OCI-LY1 (cell line): ENCODE results near the gene NUDT14.

ENCODE experiments used
- H2AFZ ChIP-seq: fragments of 200-600 bp; sonication (generic), shearing (Covaris generic); 2 replicates; pipeline ENCODE4 v1.6.0; 2014; ENCODE audit warnings: antibody characterized with exemption, mild to moderate bottlenecking, low read length
- H3F3A ChIP-seq: fragments of 200-600 bp; sonication (generic), shearing (Covaris generic); 2 replicates; pipeline ENCODE4 v1.6.0; 2014; ENCODE audit warnings: mild to moderate bottlenecking, antibody characterized with exemption, low read length, moderate library complexity; ENCODE audit not compliant: insufficient read depth
- H3K27ac ChIP-seq: fragments of 200-600 bp; sonication (generic); 2 replicates; pipeline ENCODE4 v1.5.1; 2014; ENCODE audit warnings: low read length, mixed run types, mild to moderate bottlenecking, low read depth; ENCODE audit not compliant: poor library complexity, severe bottlenecking
- H3K27me3 ChIP-seq: fragments of 200-600 bp; sonication (generic); 2 replicates; pipeline ENCODE4 v1.6.0; 2014; ENCODE audit warnings: antibody characterized with exemption, mild to moderate bottlenecking, low read length, moderate library complexity; ENCODE audit not compliant: insufficient read depth
- H3K36me3 ChIP-seq: fragments of 200-600 bp; sonication (generic); 2 replicates; pipeline ENCODE4 v1.6.1; 2014; ENCODE audit warnings: mild to moderate bottlenecking, antibody characterized with exemption, low read length, moderate library complexity, mixed read lengths; ENCODE audit not compliant: insufficient read depth
- H3K4me1 ChIP-seq: fragments of 200-600 bp; sonication (generic); 2 replicates; pipeline ENCODE4 v1.5.1; 2014; ENCODE audit warnings: mild to moderate bottlenecking, low read length, moderate library complexity; ENCODE audit not compliant: insufficient read depth, severe bottlenecking
- H3K4me2 ChIP-seq: fragments of 200-600 bp; sonication (generic), shearing (Covaris generic); 2 replicates; pipeline ENCODE4 v1.6.1; 2014; ENCODE audit warnings: low read length
- H3K4me3 ChIP-seq: fragments of 200-600 bp; sonication (generic); 2 replicates; pipeline ENCODE4 v1.5.1; 2014; ENCODE audit warnings: low read length, low read depth, mild to moderate bottlenecking, mixed read lengths; ENCODE audit not compliant: poor library complexity, severe bottlenecking
- H3K79me2 ChIP-seq: fragments of 200-600 bp; shearing (Covaris generic); 2 replicates; pipeline ENCODE4 v1.6.1; 2016; ENCODE audit warnings: mixed run types, low read length, mixed read lengths; ENCODE audit not compliant: insufficient read depth
- H3K9ac ChIP-seq: fragments of 200-600 bp; sonication (generic), shearing (Covaris generic); 2 replicates; pipeline ENCODE4 v1.6.1; 2014; ENCODE audit warnings: mild to moderate bottlenecking, low read length, mixed read lengths
- H3K9me2 ChIP-seq: fragments of 200-600 bp; sonication (generic), shearing (Covaris generic); 2 replicates; pipeline ENCODE4 v1.6.1; 2014; ENCODE audit warnings: low read depth, mild to moderate bottlenecking, low read length, mixed read lengths
- H3K9me3 ChIP-seq: fragments of 200-600 bp; shearing (Covaris generic); 2 replicates; pipeline ENCODE4 v1.6.1; 2014; ENCODE audit warnings: low read length, mixed read lengths
- H4K20me1 ChIP-seq: fragments of 200-600 bp; sonication (generic), shearing (Covaris generic); 2 replicates; pipeline ENCODE4 v1.6.0; 2016; ENCODE audit warnings: mild to moderate bottlenecking, low read length; ENCODE audit not compliant: insufficient read depth
- CTCF ChIP-seq: fragments of 200-600 bp; sonication (generic), shearing (Covaris generic); IDR thresholded peaks from 2 replicates; pipeline ENCODE4 v1.5.1; 2017; ENCODE audit warnings: mild to moderate bottlenecking, antibody characterized with exemption, low read length, moderate library complexity, mixed read lengths
- EZH2 ChIP-seq: fragments of 200-600 bp; sonication (generic), shearing (Covaris generic); IDR thresholded peaks from 2 replicates; pipeline ENCODE4 v1.8.0; 2017; ENCODE audit warnings: borderline replicate concordance, mixed run types, mild to moderate bottlenecking, antibody characterized with exemption, low read length, moderate library complexity, mixed read lengths

NUDT14 gene

GRCh38 chr14:105149146-105149781 is 31.8 kb downstream of the NUDT14 start:
- no peak overlapping the region for H3K9ac ChIP-seq
- H3K36me3 ChIP-seq = no peaks in the 10 kb centered on the region
- H3K9me3 ChIP-seq = no peaks in the 10 kb centered on the region
- H3K27ac ChIP-seq = no peak overlapping the region
- no peaks in the 10 kb centered on the region for H3K9me2 ChIP-seq
- no peak for TF ChIP-seq EZH2
- TF ChIP-seq CTCF = no peak
- peaks cover 4% of the 10 kb centered on the region; the same call in 1 of the 2 replicates for H3K27me3 ChIP-seq
- no peaks in the 10 kb centered on the region for H3F3A ChIP-seq
- no peaks in the 10 kb centered on the region for H4K20me1 ChIP-seq
- no peak overlapping the region for H3K4me3 ChIP-seq
- no peaks in the 10 kb centered on the region for H3K4me1 ChIP-seq
- H2AFZ ChIP-seq = no peak overlapping the region
- no peak overlapping the region for H3K4me2 ChIP-seq
- H3K79me2 ChIP-seq = no peaks in the 10 kb centered on the region

- no peak overlapping the region for H2AFZ ChIP-seq
- no peaks in the 10 kb centered on the region for H3K36me3 ChIP-seq
- no peak overlapping the region for H3K27ac ChIP-seq
- no peaks in the 10 kb centered on the region for H3F3A ChIP-seq
- no peak overlapping the region for H3K4me2 ChIP-seq
- TF ChIP-seq CTCF = no peak
- TF ChIP-seq EZH2 = no peak
- H4K20me1 ChIP-seq = no peaks in the 10 kb centered on the region
- no peak overlapping the region for H3K4me3 ChIP-seq
- no peak overlapping the region for H3K9ac ChIP-seq
- H3K4me1 ChIP-seq = no peaks in the 10 kb centered on the region
- H3K9me2 ChIP-seq = no peaks in the 10 kb centered on the region
- no peaks in the 10 kb centered on the region for H3K79me2 ChIP-seq
- H3K27me3 ChIP-seq = peaks cover 4% of the 10 kb centered on the region; the same call in 1 of the 2 replicates
- H3K9me3 ChIP-seq = no peaks in the 10 kb centered on the region
Measured at GRCh38 chr14:105148604-105149145, 32.4 kb downstream of the NUDT14 start.

- Histone ChIP-seq H3K79me2 (no peaks in the 10 kb centered on the region), H3K9me2 (no peaks in the 10 kb centered on the region), H3K27me3 (peaks cover 4% of the 10 kb centered on the region; the same call in 1 of the 2 replicates), H3F3A (no peaks in the 10 kb centered on the region), H3K4me3 (no peak overlapping the region), H3K9me3 (no peaks in the 10 kb centered on the region), H3K9ac (no peak overlapping the region), H3K36me3 (no peaks in the 10 kb centered on the region), H4K20me1 (no peaks in the 10 kb centered on the region), H3K4me2 (no peak overlapping the region), H3K4me1 (no peaks in the 10 kb centered on the region), H3K27ac (no peak overlapping the region), H2AFZ (no peak overlapping the region)
- TF ChIP-seq CTCF (no peak), EZH2 (no peak)
Measured at GRCh38 chr14:105147671-105148603, 33.2 kb downstream of the NUDT14 start.
